CD14-positive monocyte (primary cell): ENCODE results near the gene ARHGEF11. TPM values are rescaled to one million over a fixed set of nuclear protein-coding genes. Genes with fewer than 3 reads are reported as not detected.

Experiments used
- DNase-seq, 3 donors: peaks; one replicate each; pipeline ENCODE4 v3.0.0-alpha.2; 2011 to 2022
- H2AFZ ChIP-seq: 2 replicates; pipeline ENCODE4 v1.6.0; 2012; ENCODE audit warnings: mild to moderate bottlenecking, low read depth, low read length, inconsistent platforms; ENCODE audit not compliant: insufficient read depth, poor library complexity, severe bottlenecking
- H3K27ac ChIP-seq, 2 donors: 1 replicate in 1 of 2; 2 replicates in 1 of 2; pipeline ENCODE4 v1.5.1; 2012 to 2013; ENCODE audit warnings: low read length in 2 of 2, control low read depth in 1 of 2, inconsistent platforms in 1 of 2, low read depth in 1 of 2, mild to moderate bottlenecking in 1 of 2
- H3K27me3 ChIP-seq, 2 donors: one replicate each; pipeline versions ENCODE4 v1.6.0 to v1.6.1; 2011 to 2013; ENCODE audit warnings: low read length in 2 of 2; ENCODE audit not compliant: control insufficient read depth in 2 of 2, insufficient read depth in 2 of 2
- H3K36me3 ChIP-seq, 2 donors: replicated peaks in 1 of 2; 1 replicate in 1 of 2; 2 replicates in 1 of 2; pipeline versions ENCODE4 v1.5.1 to v1.6.1; 2012 to 2013; ENCODE audit warnings: low read length in 2 of 2, control low read depth in 1 of 2, inconsistent platforms in 1 of 2, mild to moderate bottlenecking in 1 of 2; ENCODE audit not compliant: insufficient read depth in 2 of 2, control insufficient read depth in 1 of 2
- H3K4me1 ChIP-seq, 2 donors: 1 replicate in 1 of 2; 2 replicates in 1 of 2; pipeline versions ENCODE4 v1.5.1 to v1.6.1; 2012 to 2013; ENCODE audit warnings: low read length in 2 of 2, control low read depth in 1 of 2, inconsistent platforms in 1 of 2, mild to moderate bottlenecking in 1 of 2, moderate library complexity in 1 of 2; ENCODE audit not compliant: insufficient read depth in 2 of 2, control insufficient read depth in 1 of 2
- H3K4me2 ChIP-seq: replicated peaks from 2 replicates; pipeline ENCODE3; 2012; ENCODE audit warnings: low read length, moderate library complexity, mild to moderate bottlenecking; ENCODE audit not compliant: poor library complexity, severe bottlenecking; ENCODE audit errors: extremely low read depth
- H3K4me3 ChIP-seq, 3 experiments: fragments of 200-600 bp in 1 of 3; sonication (generic) in 1 of 3; replicated peaks in 1 of 3; 1 replicate in 2 of 3; 2 replicates in 1 of 3; pipeline ENCODE4 v1.5.1; 2011 to 2013; ENCODE audit warnings: low read length in 3 of 3, mild to moderate bottlenecking in 3 of 3, control low read depth in 2 of 3, low read depth in 2 of 3, inconsistent platforms in 1 of 3, moderate library complexity in 1 of 3
- H3K79me2 ChIP-seq: 2 replicates; pipeline ENCODE4 v1.6.0; 2012; ENCODE audit warnings: mild to moderate bottlenecking, control low read depth, inconsistent platforms, low read length, moderate library complexity; ENCODE audit not compliant: insufficient read depth
- H3K9ac ChIP-seq: 2 replicates; pipeline ENCODE4 v1.6.0; 2017; ENCODE audit warnings: low read length, mild to moderate bottlenecking; ENCODE audit not compliant: insufficient read depth, poor library complexity, severe bottlenecking
- H3K9me3 ChIP-seq, 2 donors: replicated peaks in 1 of 2; 1 replicate in 1 of 2; 2 replicates in 1 of 2; pipeline versions ENCODE4 v1.5.1 to v1.6.1; 2012 to 2013; ENCODE audit warnings: low read length in 2 of 2, control low read depth in 1 of 2; ENCODE audit not compliant: control insufficient read depth in 1 of 2, insufficient read depth in 1 of 2
- H4K20me1 ChIP-seq: 2 replicates; pipeline ENCODE4 v1.6.0; 2012; ENCODE audit warnings: mild to moderate bottlenecking, low read length, control low read depth, moderate library complexity; ENCODE audit not compliant: insufficient read depth
- H3K27ac Mint-ChIP-seq, 7 donors: one replicate each; pipeline ENCODE4 v1.8.0; 2020; ENCODE audit warnings: mild to moderate bottlenecking in 7 of 7, mixed read lengths in 7 of 7, moderate library complexity in 6 of 7, inconsistent platforms in 2 of 7
- H3K27me3 Mint-ChIP-seq, 3 donors: one replicate each; pipeline ENCODE4 v1.8.0; 2021 to 2022; ENCODE audit warnings: low read depth in 3 of 3, mild to moderate bottlenecking in 3 of 3, mixed read lengths in 3 of 3, moderate library complexity in 3 of 3, inconsistent platforms in 1 of 3
- H3K36me3 Mint-ChIP-seq, 2 donors: one replicate each; pipeline ENCODE4 v1.8.0; 2020; ENCODE audit warnings: mixed read lengths in 2 of 2, inconsistent platforms in 1 of 2, mild to moderate bottlenecking in 1 of 2
- H3K4me1 Mint-ChIP-seq: one replicate; pipeline ENCODE4 v1.8.0; 2020; ENCODE audit warnings: mild to moderate bottlenecking, mixed read lengths
- H3K4me3 Mint-ChIP-seq, 2 donors: one replicate each; pipeline ENCODE4 v1.8.0; 2020; ENCODE audit warnings: mild to moderate bottlenecking in 2 of 2, mixed read lengths in 2 of 2, moderate library complexity in 1 of 2
- H3K9me3 Mint-ChIP-seq, 7 donors: one replicate each; pipeline ENCODE4 v1.8.0; 2020 to 2022; ENCODE audit warnings: mixed read lengths in 7 of 7, mild to moderate bottlenecking in 6 of 7, moderate library complexity in 6 of 7, inconsistent platforms in 2 of 7
- CTCF ChIP-seq: fragments of 200-600 bp; IDR thresholded peaks from one replicate; pipeline ENCODE4 v1.8.0; 2022; ENCODE audit warnings: antibody characterized with exemption, mild to moderate bottlenecking
- WGBS: methylation state at CpG from one replicate; pipeline ENCODE4 v1.1.5; 2013; ENCODE audit warnings: missing lambda C conversion rate; ENCODE audit not compliant: insufficient coverage; 5-methylcytosine and 5-hydroxymethylcytosine counted together
- intact Hi-C, 2 donors: fragments of 100-400 bp; cut with micrococcal nuclease; formaldehyde crosslinking; loops; one replicate each; pipeline versions ENCODE4 v1.15.0 to v1.15.1; 2023
- polyA plus RNA-seq, 3 donors: library from polyadenylated mRNA; depleted of rRNA in 1 of 3; unstranded in 2 of 3; stranded (reverse) in 1 of 3; fragments of 300-500 nt in 2 of 3; fragments of >200 nt in 1 of 3; fragmentation: Illumina TruSeq in 2 of 3; gene quantifications; 1 replicate in 2 of 3; 2 replicates in 1 of 3; pipeline ENCODE4 v1.2.3, GENCODE V29; 2012 to 2021

ARHGEF11 gene
- polyA plus RNA-seq, 3 donors = 17.0 to 78.5 (median 17.7) TPM

GRCh38 chr1:156892190-156893047 is 153.1 kb downstream of the ARHGEF11 start:
- 3% methylated on average over 43 of the region's 48 CpGs for WGBS
- peak overlapping the region; percentile 70 for H2AFZ ChIP-seq
- H4K20me1 ChIP-seq = no peaks in the 10 kb centered on the region
- Mint-ChIP-seq H3K4me3 (peak overlapping the region; percentile 73 to 87), H3K27ac (peak overlapping the region in 3 of 7 donors; percentile 19 to 54 (median 48)), H3K4me1 (peaks cover 20% of the 10 kb centered on the region), H3K9me3 (peaks cover 0 to 9% (median 5%) of the 10 kb centered on the region in 7 donors), H3K27me3 (peaks cover 53 to 68% (median 56%) of the 10 kb centered on the region in 3 donors), H3K36me3 (peaks cover 0 to 10% of the 10 kb centered on the region in 2 donors)
- H3K4me2 ChIP-seq = peak overlapping the region; percentile 80
- peaks cover 20 to 24% of the 10 kb centered on the region in 2 donors for H3K4me1 ChIP-seq
- H3K27ac ChIP-seq = no peak overlapping the region
- H3K36me3 ChIP-seq = no peaks in the 10 kb centered on the region
- H3K79me2 ChIP-seq = no peaks in the 10 kb centered on the region
- peak; percentile 74 for TF ChIP-seq CTCF
- DNase-seq = peak; percentile 79 to 91 (median 80)
- peaks cover 20 to 47% of the 10 kb centered on the region in 2 donors for H3K27me3 ChIP-seq
- no peaks in the 10 kb centered on the region for H3K9me3 ChIP-seq
- peak overlapping the region; percentile 12 for H3K9ac ChIP-seq
- H3K4me3 ChIP-seq = peak overlapping the region; percentile 7 to 74 (median 17)
- intact Hi-C loops = loop anchor here (5.0 to 10.0 kb wide), 2 partner anchors 35 to 78 kb away; partner anchors contain the start of gene SH2D2A (in 1 of the 2)

GRCh38 chr1:156889802-156890580 is 155.6 kb downstream of the ARHGEF11 start:
- intact Hi-C loops = loop anchor here (5.0 to 10.0 kb wide), 3 partner anchors 37 to 195 kb away; partner anchors contain the start of gene SH2D2A (in 1 of the 2)
- H3K9ac ChIP-seq = no peak overlapping the region
- H3K27me3 Mint-ChIP-seq = peaks cover 54 to 69% (median 59%) of the 10 kb centered on the region in 3 donors
- H3K4me3 ChIP-seq = no peak overlapping the region
- peaks cover 20 to 44% of the 10 kb centered on the region in 2 donors for H3K27me3 ChIP-seq
- H3K27ac ChIP-seq = no peak overlapping the region
- H3K79me2 ChIP-seq = no peaks in the 10 kb centered on the region
- H3K9me3 ChIP-seq = no peaks in the 10 kb centered on the region
- H3K36me3 ChIP-seq = no peaks in the 10 kb centered on the region
- H3K4me1 ChIP-seq = peaks cover 20 to 24% of the 10 kb centered on the region in 2 donors
- no peak overlapping the region for H3K4me2 ChIP-seq
- H4K20me1 ChIP-seq = no peaks in the 10 kb centered on the region
- no peak overlapping the region for H2AFZ ChIP-seq
- peak; percentile 41 to 68 (median 60) for DNase-seq
- 42% methylated on average over 8 of the region's 8 CpGs for WGBS
- peak overlapping the region in 1 of 7 donors; percentile 42 for H3K27ac Mint-ChIP-seq
- H3K9me3 Mint-ChIP-seq = peaks cover 0 to 9% (median 5%) of the 10 kb centered on the region in 7 donors
- H3K4me1 Mint-ChIP-seq = peaks cover 20% of the 10 kb centered on the region
- H3K36me3 Mint-ChIP-seq = peaks cover 0 to 8% of the 10 kb centered on the region in 2 donors
- TF ChIP-seq CTCF = peak; percentile 89
- peak overlapping the region in 1 of 2 donors; percentile 87 for H3K4me3 Mint-ChIP-seq
